HepG2 (cell line): Measurements from ENCODE around the gene WDR59. TPM values are rescaled to one million over a fixed set of nuclear protein-coding genes. Genes with fewer than 3 reads are reported as not detected.

Experiments used
- ADNP ChIP-seq: sonication (generic); formaldehyde crosslinking; IDR thresholded peaks from 2 replicates; pipeline ENCODE4 v1.4.0; 2020; ENCODE audit warnings: missing genetic modification reagents
- HCFC1 ChIP-seq: fragments of 150-350 bp; IDR thresholded peaks from 2 replicates; pipeline ENCODE4 v1.6.1; 2014; ENCODE audit warnings: low read depth, low read length
- HMGA1 ChIP-seq: sonication (generic); formaldehyde crosslinking; conservative IDR thresholded peaks from 2 replicates; pipeline ENCODE4 v1.4.0; 2020; ENCODE audit warnings: missing genetic modification reagents
- HMGXB3 ChIP-seq: sonication (generic); formaldehyde crosslinking; IDR thresholded peaks from 2 replicates; pipeline ENCODE4 v1.4.0; 2020; ENCODE audit warnings: missing genetic modification reagents, borderline replicate concordance
- HNRNPLL ChIP-seq: fragments of 200-400 bp; formaldehyde crosslinking; IDR thresholded peaks from 2 replicates; pipeline ENCODE4 v1.6.1; 2017; ENCODE audit warnings: mild to moderate bottlenecking, low read depth, low read length; ENCODE audit not compliant: poor library complexity, severe bottlenecking
- KAT7 ChIP-seq: IDR thresholded peaks from 2 replicates; pipeline ENCODE4 v1.6.1; 2018; ENCODE audit warnings: borderline replicate concordance, missing compliant biosample characterization
- KLF16 ChIP-seq, 2 experiments: sonication (generic) in 1 of 2; formaldehyde crosslinking in 1 of 2; IDR thresholded peaks; 2 replicates each; pipeline versions ENCODE4 v1.6.1 to v1.8.0; 2016 to 2023; ENCODE audit warnings: missing genetic modification reagents in 2 of 2, missing compliant biosample characterization in 1 of 2
- MAFF ChIP-seq: IDR thresholded peaks from 2 replicates; pipeline ENCODE4 v1.6.1; 2011; ENCODE audit warnings: low read depth, low read length, improper control_type of control experiment
- NFE2L1 ChIP-seq: sonication (generic); formaldehyde crosslinking; IDR thresholded peaks from 2 replicates; pipeline ENCODE4 v1.4.0; 2020; ENCODE audit warnings: missing genetic modification reagents, mild to moderate bottlenecking, borderline replicate concordance
- PHF20 ChIP-seq: sonication (generic); formaldehyde crosslinking; IDR thresholded peaks from 2 replicates; pipeline ENCODE4 v1.5.0; 2020; ENCODE audit warnings: mild to moderate bottlenecking, missing genetic modification reagents
- REXO4 ChIP-seq: sonication (generic); formaldehyde crosslinking; IDR thresholded peaks from 2 replicates; pipeline ENCODE4 v1.8.0; 2022; ENCODE audit warnings: missing genetic modification reagents, mild to moderate bottlenecking, borderline replicate concordance
- XBP1 ChIP-seq: sonication (generic); formaldehyde crosslinking; IDR thresholded peaks from 2 replicates; pipeline ENCODE4 v1.5.0; 2020; ENCODE audit warnings: missing genetic modification reagents
- XRCC5 ChIP-seq: fragments of 200-400 bp; formaldehyde crosslinking; optimal IDR thresholded peaks from 2 replicates; pipeline ENCODE3; 2017; ENCODE audit warnings: mild to moderate bottlenecking, low read length
- ZBTB42 ChIP-seq: sonication (generic); formaldehyde crosslinking; IDR thresholded peaks from 2 replicates; pipeline ENCODE4 v1.5.0; 2020; ENCODE audit warnings: mild to moderate bottlenecking, missing genetic modification reagents
- ZNF431 ChIP-seq: sonication (generic); formaldehyde crosslinking; IDR thresholded peaks from 2 replicates; pipeline ENCODE4 v1.9.0; 2022; ENCODE audit warnings: missing genetic modification reagents, low read depth, mild to moderate bottlenecking, borderline replicate concordance
- ZNF816 ChIP-seq: sonication (generic); formaldehyde crosslinking; IDR thresholded peaks from 2 replicates; pipeline ENCODE4 v1.8.0; 2022; ENCODE audit warnings: missing genetic modification reagents, mild to moderate bottlenecking, borderline replicate concordance
- ZSCAN29 ChIP-seq: sonication (generic); formaldehyde crosslinking; conservative IDR thresholded peaks from 2 replicates; pipeline ENCODE4 v1.4.0; 2020; ENCODE audit warnings: mild to moderate bottlenecking, missing genetic modification reagents
- polyA plus RNA-seq, 8 experiments: library from polyadenylated mRNA; depleted of rRNA in 3 of 8; stranded (reverse) in 7 of 8; unstranded in 1 of 8; fragments of >200 nt; fragmentation: Illumina TruSeq in 4 of 8; extraction: Trizol in 4 of 8; gene quantifications; 2 replicates each; pipeline versions ENCODE4 v1.2.1 to v1.2.3, GENCODE V29; 2011 to 2016; ENCODE audit warnings: low read depth in 4 of 8, missing spikeins in 1 of 8, mixed read lengths in 1 of 8; ENCODE audit not compliant: insufficient read depth in 1 of 8
- total RNA-seq, 5 experiments: library from RNA; depleted of rRNA; stranded (reverse); fragments of >200 nt; fragmentation: Illumina TruSeq; extraction: Trizol; gene quantifications; 2 replicates each; pipeline ENCODE4 v1.2.3, GENCODE V29; 2016; ENCODE audit warnings: low read depth in 1 of 5
- TF ChIP-seq, protein P1 (sequence below): sonication (generic); formaldehyde crosslinking; IDR thresholded peaks from 2 replicates; pipeline ENCODE4 v1.4.0; 2020; ENCODE audit warnings: missing genetic modification reagents
- TF ChIP-seq, protein P2 (sequence below): IDR thresholded peaks from 2 replicates; pipeline ENCODE4 v1.6.1; 2012; ENCODE audit warnings: low read depth, low read length, improper control_type of control experiment
- TF ChIP-seq, protein P3 (sequence below): IDR thresholded peaks from 2 replicates; pipeline ENCODE4 v1.6.1; 2012; ENCODE audit warnings: inconsistent platforms
- TF ChIP-seq, protein P4 (sequence below): sonication (generic); formaldehyde crosslinking; IDR thresholded peaks from 2 replicates; pipeline ENCODE4 v1.4.0; 2020; ENCODE audit warnings: mild to moderate bottlenecking, missing genetic modification reagents, borderline replicate concordance

WDR59 gene
- total and polyA plus RNA-seq, 2 of the 13 experiments (the other 11 are each of a cell fraction or from before 2014, with no cell fraction given) = 65.2 to 306 TPM

- TF ChIP-seq, protein P1, sequence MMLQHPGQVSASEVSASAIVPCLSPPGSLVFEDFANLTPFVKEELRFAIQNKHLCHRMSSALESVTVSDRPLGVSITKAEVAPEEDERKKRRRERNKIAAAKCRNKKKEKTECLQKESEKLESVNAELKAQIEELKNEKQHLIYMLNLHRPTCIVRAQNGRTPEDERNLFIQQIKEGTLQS (CRISPR knock-in tag) = peak; percentile 70
- TF ChIP-seq ZBTB42 (CRISPR knock-in tag) (no peak; the same call in 1 of the 2 replicates), NFE2L1 (CRISPR knock-in tag) (no peak), KAT7 (CRISPR knock-in tag) (no peak), HNRNPLL (no peak), ADNP (peak; percentile 87), MAFF (peak; percentile 30; the same call in 1 of the 2 replicates), ZNF431 (CRISPR knock-in tag) (no peak; the same call in 1 of the 2 replicates), HMGA1 (CRISPR knock-in tag) (no peak), HCFC1 (no peak), ZSCAN29 (CRISPR knock-in tag) (no peak; the same call in 1 of the 2 replicates), PHF20 (CRISPR knock-in tag) (no peak), HMGXB3 (CRISPR knock-in tag) (no peak), ZNF816 (CRISPR knock-in tag) (peak; percentile 86; the same call in 1 of the 2 replicates), KLF16 (CRISPR knock-in tag; IDR thresholded peaks at IDR 0.05) (peak in 1 of 2 experiments; percentile 73; a peak in 2 of 4 replicates), REXO4 (CRISPR knock-in tag) (no peak), XBP1 (CRISPR knock-in tag) (no peak), XRCC5 (no peak)
- TF ChIP-seq, protein P2, sequence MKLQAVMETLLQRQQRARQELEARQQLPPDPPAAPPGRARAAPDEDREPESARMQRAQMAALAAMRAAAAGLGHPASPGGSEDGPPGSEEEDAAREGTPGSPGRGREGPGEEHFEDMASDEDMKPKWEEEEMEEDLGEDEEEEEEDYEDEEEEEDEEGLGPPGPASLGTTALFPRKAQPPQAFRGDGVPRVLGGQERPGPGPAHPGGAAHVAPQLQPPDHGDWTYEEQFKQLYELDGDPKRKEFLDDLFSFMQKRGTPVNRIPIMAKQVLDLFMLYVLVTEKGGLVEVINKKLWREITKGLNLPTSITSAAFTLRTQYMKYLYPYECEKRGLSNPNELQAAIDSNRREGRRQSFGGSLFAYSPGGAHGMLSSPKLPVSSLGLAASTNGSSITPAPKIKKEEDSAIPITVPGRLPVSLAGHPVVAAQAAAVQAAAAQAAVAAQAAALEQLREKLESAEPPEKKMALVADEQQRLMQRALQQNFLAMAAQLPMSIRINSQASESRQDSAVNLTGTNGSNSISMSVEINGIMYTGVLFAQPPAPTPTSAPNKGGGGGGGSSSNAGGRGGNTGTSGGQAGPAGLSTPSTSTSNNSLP = peak; percentile 100
- TF ChIP-seq, protein P3, sequence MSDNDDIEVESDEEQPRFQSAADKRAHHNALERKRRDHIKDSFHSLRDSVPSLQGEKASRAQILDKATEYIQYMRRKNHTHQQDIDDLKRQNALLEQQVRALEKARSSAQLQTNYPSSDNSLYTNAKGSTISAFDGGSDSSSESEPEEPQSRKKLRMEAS = peak; percentile 74
- TF ChIP-seq, protein P4, sequence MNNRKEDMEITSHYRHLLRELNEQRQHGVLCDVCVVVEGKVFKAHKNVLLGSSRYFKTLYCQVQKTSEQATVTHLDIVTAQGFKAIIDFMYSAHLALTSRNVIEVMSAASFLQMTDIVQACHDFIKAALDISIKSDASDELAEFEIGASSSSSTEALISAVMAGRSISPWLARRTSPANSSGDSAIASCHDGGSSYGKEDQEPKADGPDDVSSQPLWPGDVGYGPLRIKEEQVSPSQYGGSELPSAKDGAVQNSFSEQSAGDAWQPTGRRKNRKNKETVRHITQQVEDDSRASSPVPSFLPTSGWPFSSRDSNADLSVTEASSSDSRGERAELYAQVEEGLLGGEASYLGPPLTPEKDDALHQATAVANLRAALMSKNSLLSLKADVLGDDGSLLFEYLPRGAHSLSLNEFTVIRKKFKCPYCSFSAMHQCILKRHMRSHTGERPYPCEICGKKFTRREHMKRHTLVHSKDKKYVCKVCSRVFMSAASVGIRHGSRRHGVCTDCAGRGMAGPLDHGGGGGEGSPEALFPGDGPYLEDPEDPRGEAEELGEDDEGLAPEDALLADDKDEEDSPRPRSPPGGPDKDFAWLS (CRISPR knock-in tag) = no peak
Measured at GRCh38 chr16:74991593-74992403, 6.9 kb upstream of the WDR59 start (continued).
